OCI-LY3 (cell line): Measurements from ENCODE around the gene RPL32.

Source experiments
- CTCF ChIP-seq: fragments of 200-600, 300-600 bp; sonication (generic); IDR thresholded peaks from 2 replicates; pipeline ENCODE4 v1.5.1; 2014; ENCODE audit warnings: antibody characterized with exemption, low read length, low read depth
- EZH2phosphoT487 ChIP-seq: fragments of 200-600 bp; shearing (Covaris generic); IDR thresholded peaks from 2 replicates; pipeline ENCODE4 v1.6.1; 2018; ENCODE audit warnings: antibody characterized with exemption, mixed run types, low read depth

- TF ChIP-seq CTCF: no peak
- no peak for TF ChIP-seq EZH2phosphoT487
These were observed 26.3 kb downstream of the RPL32 start for GRCh38 chr3:12815078-12815477.
